Heart right ventricle (tissue), 16 donors: ENCODE data around the gene TPSD1. TPM values are rescaled to one million over a fixed set of nuclear protein-coding genes. Genes with fewer than 3 reads are reported as not detected.

Experiments
- ATAC-seq, 8 donors: fragments of 200-7000 bp; cut with Tn5 transposase; one replicate each; pipeline ENCODE4 v1.9.1; 2020; ENCODE audit warnings: mild to moderate bottlenecking in 8 of 8, moderate library complexity in 8 of 8, moderate number of reproducible peaks in 1 of 8
- DNase-seq, 2 donors: peaks; one replicate each; pipeline ENCODE4 v3.0.0-alpha.2; 2020
- H3K27ac ChIP-seq, 10 donors: fragments of 200-600 bp; sonication (generic) in 2 of 10; one replicate each; pipeline versions ENCODE4 v1.5.0 to v1.8.0; 2020 to 2022; ENCODE audit warnings: mild to moderate bottlenecking in 3 of 10
- H3K27me3 ChIP-seq, 7 donors: fragments of 200-600 bp; one replicate each; pipeline ENCODE4 v1.8.0; 2021 to 2022; ENCODE audit warnings: mild to moderate bottlenecking in 2 of 7
- H3K36me3 ChIP-seq, 9 donors: fragments of 200-600 bp; sonication (generic) in 1 of 9; one replicate each; pipeline versions ENCODE4 v1.5.0 to v1.8.0; 2020 to 2022; ENCODE audit warnings: mild to moderate bottlenecking in 2 of 9
- H3K4me1 ChIP-seq, 9 donors: fragments of 200-600 bp; sonication (generic) in 1 of 9; one replicate each; pipeline versions ENCODE4 v1.5.0 to v1.8.0; 2020 to 2022; ENCODE audit warnings: mild to moderate bottlenecking in 4 of 9
- H3K4me3 ChIP-seq, 10 donors: fragments of 200-600 bp; sonication (generic) in 2 of 10; one replicate each; pipeline versions ENCODE4 v1.5.0 to v1.8.0; 2020 to 2022; ENCODE audit warnings: mild to moderate bottlenecking in 7 of 10, moderate library complexity in 2 of 10
- H3K9me3 ChIP-seq, 11 donors: fragments of 200-600 bp in 10 of 11; sonication (generic) in 2 of 11; one replicate each; pipeline versions ENCODE4 v1.5.0 to v1.8.0; 2013 to 2022; ENCODE audit warnings: mild to moderate bottlenecking in 2 of 11, control low read depth in 1 of 11, moderate library complexity in 1 of 11
- CTCF ChIP-seq, 9 donors: fragments of 200-600 bp; sonication (generic) in 2 of 9; IDR thresholded peaks; one replicate each; pipeline versions ENCODE4 v1.5.0 to v1.8.0; 2021 to 2022; ENCODE audit warnings: antibody characterized with exemption in 9 of 9, mild to moderate bottlenecking in 5 of 9, moderate library complexity in 1 of 9
- WGBS, 2 donors: extraction: QIAGEN DNeasy Blood & Tissue Kit; methylation state at CpG; one replicate each; pipeline ENCODE4 v1.1.7; 2013; ENCODE audit warnings: inconsistent platforms in 1 of 2; 5-methylcytosine and 5-hydroxymethylcytosine counted together
- intact Hi-C, 10 donors: fragments of 100-400 bp; cut with DNase I; formaldehyde crosslinking; loops; one replicate each; pipeline versions ENCODE4 v1.11.1 to v1.14.2; 2022
- polyA plus RNA-seq, 2 donors: library from polyadenylated mRNA; stranded (reverse); fragments of 200-250 nt; gene quantifications; one replicate each; pipeline ENCODE4 v1.2.3, GENCODE V29; 2013
- total RNA-seq, 10 donors: library from RNA; stranded (reverse); fragmentation: NEBNext Ultra II Directional in 3 of 10; extraction: Animal tissue kit (Norgen Biotek cat#: 25700) in 3 of 10; gene quantifications; one replicate each; pipeline versions ENCODE4 v1.2.1 to v1.2.4, GENCODE V29; 2021 to 2023
- donor health status: Arrhythmogenic right ventricular cardiomyopathy.
- donor health status: ischemic (EF 13 %, LVEDD 7.1; RV severe dilation, severe dysfunction).
- donor health status: healthy with polysubstance abuse.
- donor health status: DM: no; HTN: yes; CAD: no.
- donor health status: DM: no; HTN: no; CAD: no.
- donor health status: ischemic (EF 25% LVEDD 6.9; RV normal size, moderate dysfunction).
- donor health status: ischemic (EF 25% LVEDD 5.7; RV mildly dilated, moderate dysfunction).
- donor health status: healthy.
- donor health status: DM: yes; HTN: yes; CAD: no.
- donor health status: Ischemic cardiomyopathy.
- donor health status: ischemic (EF 35%, LVEDD 5.7; RV mildly dilated, moderate dysfunction).
- donor health status: nonischemic (EF 11% LVEDD 7.7; RV severe dilation, severe dysfunction).
- donor health status: DM: yes; HTN: yes; CAD: no.
- donor health status: PGD.
- donor health status: ischemic (EF 29% LVEDD 5.4; RV normal size, mild dysfunction).
- donor health status: nonischemic (EF 23%, LVEDD 6.1; RV moderate dilation, normal function).

Gene TPSD1
- total and polyA plus RNA-seq, 12 donors = 0.12 to 0.51 (median 0.33) TPM; not detected in 7

DNA sequence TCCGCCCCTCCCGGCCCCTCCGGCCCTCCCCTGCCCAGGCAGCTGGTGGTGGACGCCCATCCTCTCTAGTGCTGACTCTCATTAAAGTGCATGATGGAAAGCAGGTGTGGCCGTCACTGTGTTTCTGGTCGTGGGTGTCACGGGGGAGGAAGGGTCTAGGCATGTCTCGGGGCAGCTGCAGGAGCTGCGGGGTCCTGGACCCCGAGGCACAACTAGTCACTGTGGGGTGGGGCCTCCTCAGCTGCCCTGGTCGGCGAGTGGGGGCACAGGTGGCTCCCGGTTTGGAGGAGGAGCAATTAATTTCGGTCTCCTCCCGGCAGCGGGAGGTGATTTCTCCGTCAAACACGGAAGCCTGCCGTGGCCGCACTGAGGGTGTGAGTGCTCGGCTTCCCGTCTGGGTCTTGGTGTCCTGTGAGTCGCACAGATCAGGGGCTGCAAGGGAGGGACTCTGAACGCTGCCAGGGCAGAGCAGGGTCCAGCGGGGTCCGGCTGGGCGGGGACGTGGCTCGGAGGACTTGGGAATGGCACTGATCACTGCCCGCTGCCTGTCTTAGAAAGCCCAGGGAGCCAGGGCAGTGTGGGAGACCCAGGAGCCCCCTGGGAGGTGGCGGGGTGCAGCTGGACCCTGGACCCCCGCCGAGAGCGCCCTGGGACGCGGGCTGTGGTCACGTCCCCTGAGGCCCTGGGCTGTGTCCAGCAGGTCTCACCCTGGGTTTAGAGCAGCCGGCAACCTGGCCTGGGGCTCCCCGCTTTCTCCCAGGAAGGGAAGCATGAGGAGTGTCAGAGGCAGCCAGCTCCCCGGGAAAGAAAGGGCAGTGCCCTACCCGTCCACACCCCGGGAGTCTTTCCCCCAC lies 3.3 kb downstream of the TPSD1 start:
- WGBS, 2 donors = 13 to 19% methylated on average over 41 to 42 of the region's 42 CpGs
- no peaks in the 10 kb centered on the region for H3K9me3 ChIP-seq
- no peak overlapping the region for H3K4me3 ChIP-seq
- H3K27ac ChIP-seq = no peak overlapping the region
- peaks cover 16 to 73% (median 65%) of the 10 kb centered on the region in 7 donors for H3K27me3 ChIP-seq
- intact Hi-C loops = no loop called here
- no peaks in the 10 kb centered on the region for H3K4me1 ChIP-seq
- no peak for DNase-seq
- no peak for TF ChIP-seq CTCF (IDR thresholded peaks at IDR 0.05)
- ATAC-seq = no peak
- H3K36me3 ChIP-seq = no peaks in the 10 kb centered on the region

DNA sequence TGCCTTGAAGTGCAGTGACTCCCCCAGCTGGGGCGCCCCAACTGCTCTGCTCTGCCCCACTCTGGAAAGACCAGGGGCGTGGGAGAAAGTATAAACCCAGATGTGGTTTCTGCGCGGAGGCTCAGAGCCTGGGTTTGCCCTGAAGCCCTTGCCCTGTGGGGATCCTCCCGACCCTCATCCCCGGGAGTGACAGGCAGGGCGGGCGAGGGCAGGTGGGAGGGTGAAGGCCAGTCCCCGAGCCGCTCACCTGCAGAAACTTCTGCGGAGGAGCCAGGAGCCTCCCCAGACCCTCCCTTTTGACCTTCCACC lies 3.8 kb downstream of the TPSD1 start:
- Histone ChIP-seq H3K4me1 (no peaks in the 10 kb centered on the region), H3K4me3 (no peak overlapping the region), H3K36me3 (no peaks in the 10 kb centered on the region), H3K9me3 (no peaks in the 10 kb centered on the region), H3K27me3 (peaks cover 16 to 73% (median 65%) of the 10 kb centered on the region in 7 donors), H3K27ac (no peak overlapping the region)
- intact Hi-C loops = no loop called here
- no peak for TF ChIP-seq CTCF (IDR thresholded peaks at IDR 0.05)
- WGBS, 2 donors = 22 to 32% methylated on average over 11 of the region's 11 CpGs
- no peak for DNase-seq
- ATAC-seq = no peak

- Histone ChIP-seq H3K4me3 (no peak overlapping the region), H3K4me1 (no peaks in the 10 kb centered on the region), H3K36me3 (no peaks in the 10 kb centered on the region), H3K27me3 (peaks cover 16 to 73% (median 65%) of the 10 kb centered on the region in 7 donors), H3K27ac (no peak overlapping the region), H3K9me3 (no peaks in the 10 kb centered on the region)
- ATAC-seq (no peak), DNase-seq (no peak)
- no peak for TF ChIP-seq CTCF (IDR thresholded peaks at IDR 0.05)
- 69 to 70% methylated on average over 36 of the region's 36 CpGs for WGBS, 2 donors
- intact Hi-C loops = no loop called here
Measured at GRCh38 chr16:1260101-1260680, 4.3 kb downstream of the TPSD1 start.

DNA sequence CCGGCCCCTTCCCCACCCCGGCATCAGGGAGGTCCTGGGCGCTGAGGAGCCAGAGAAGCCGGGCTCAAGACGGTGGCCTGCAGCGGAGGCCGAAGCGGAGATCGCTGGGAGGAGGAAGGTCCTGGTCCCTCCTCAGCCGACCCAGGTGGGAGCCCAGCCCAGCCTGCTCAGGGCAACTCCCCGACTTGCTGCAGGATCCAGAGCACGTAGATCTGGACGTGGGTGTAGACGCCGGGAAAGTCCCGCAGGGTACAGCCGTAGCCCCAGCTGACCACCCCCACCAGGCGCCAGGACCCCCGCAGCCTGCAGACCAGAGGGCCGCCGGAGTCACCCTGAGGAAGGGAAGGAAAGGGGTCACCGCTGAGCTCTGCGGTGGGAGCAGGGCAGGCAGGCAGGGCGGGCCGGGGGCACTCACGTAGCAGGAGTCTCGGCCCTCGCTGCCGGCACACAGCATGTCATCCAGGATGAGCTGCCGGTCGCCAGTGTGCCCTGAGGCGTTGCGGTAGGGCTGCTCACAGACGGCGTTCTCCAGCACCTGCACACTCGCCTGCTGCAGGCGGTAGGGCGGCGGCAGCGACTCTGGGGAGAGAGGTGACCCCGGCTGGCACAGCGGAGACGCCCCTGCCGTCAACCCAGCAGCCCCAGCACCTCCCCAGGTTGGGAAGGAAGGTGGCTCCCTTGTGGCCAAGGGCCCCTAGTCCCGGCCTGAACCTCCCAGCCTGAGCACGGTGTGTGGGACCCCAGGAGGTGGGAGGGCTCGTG lies 5.4 kb downstream of the TPSD1 start:
- WGBS, 2 donors = 6 to 12% methylated on average over 42 to 47 of the region's 47 CpGs
- ATAC-seq (no peak), DNase-seq (no peak)
- TF ChIP-seq CTCF (IDR thresholded peaks at IDR 0.05) = no peak
- no peaks in the 10 kb centered on the region for H3K4me1 ChIP-seq
- H3K27me3 ChIP-seq = peaks cover 16 to 66% (median 61%) of the 10 kb centered on the region in 7 donors
- H3K9me3 ChIP-seq = no peaks in the 10 kb centered on the region
- no peaks in the 10 kb centered on the region for H3K36me3 ChIP-seq
- H3K27ac ChIP-seq = no peak overlapping the region
- intact Hi-C loops = no loop called here
- H3K4me3 ChIP-seq = no peak overlapping the region
